ENCODE measurements around the gene KRT78. TPM values are rescaled to one million over a fixed set of nuclear protein-coding genes. Genes with fewer than 3 reads are reported as not detected.

The KRT78 gene
- total RNA-seq, 2 experiments from 2014 or later = not detected

- CTCF ChIA-PET = no interaction called here
- Mint-ChIP-seq H3K27me3 (ENCODE audit: low read depth) (no peaks in the 10 kb centered on the region), H3K4me3 (no peak overlapping the region), H3K36me3 (ENCODE audit: low read depth) (no peaks in the 10 kb centered on the region), H3K4me1 (ENCODE audit: low read depth) (peaks cover 22% of the 10 kb centered on the region), H3K9me3 (no peaks in the 10 kb centered on the region), H3K27ac (no peak overlapping the region)
- intact Hi-C loops (cut with micrococcal nuclease) = no loop called here
- no peak for DNase-seq
These were observed 13.3 kb downstream of the KRT78 start for GRCh38 chr12:52835271-52836041.

GRCh38 chr12:52834727-52835001 is 14.1 kb downstream of the KRT78 start:
- CTCF ChIA-PET = no interaction called here
- Mint-ChIP-seq H3K9me3 (no peaks in the 10 kb centered on the region), H3K4me3 (no peak overlapping the region), H3K27me3 (ENCODE audit: low read depth) (no peaks in the 10 kb centered on the region), H3K27ac (no peak overlapping the region), H3K4me1 (ENCODE audit: low read depth) (peaks cover 22% of the 10 kb centered on the region), H3K36me3 (ENCODE audit: low read depth) (no peaks in the 10 kb centered on the region)
- intact Hi-C loops (cut with micrococcal nuclease) = no loop called here
- DNase-seq = no peak

GRCh38 chr12:52833922-52834726 is 14.7 kb downstream of the KRT78 start, which contains the start of gene KRT79:
Gene KRT79 (minus strand): TSS chr12:52834311. CDS start chr12:52834260, 51 bp downstream.
- Mint-ChIP-seq H3K4me1 (ENCODE audit: low read depth) (peaks cover 23% of the 10 kb centered on the region), H3K36me3 (ENCODE audit: low read depth) (no peaks in the 10 kb centered on the region), H3K27me3 (ENCODE audit: low read depth) (no peaks in the 10 kb centered on the region), H3K9me3 (no peaks in the 10 kb centered on the region), H3K4me3 (no peak within 1 kb of the TSS), H3K27ac (no peak within 1 kb of the TSS)
- DNase-seq = no peak
- intact Hi-C loops (cut with micrococcal nuclease) = no loop called here
- CTCF ChIA-PET = no interaction called here

- Mint-ChIP-seq H3K36me3 (ENCODE audit: low read depth) (no peaks in the 10 kb centered on the region), H3K4me1 (ENCODE audit: low read depth) (peaks cover 28% of the 10 kb centered on the region), H3K27me3 (ENCODE audit: low read depth) (no peaks in the 10 kb centered on the region), H3K27ac (no peak overlapping the region), H3K9me3 (no peaks in the 10 kb centered on the region), H3K4me3 (no peak overlapping the region)
- intact Hi-C loops (cut with micrococcal nuclease) = no loop called here
- CTCF ChIA-PET = no interaction called here
- no peak for DNase-seq
These were observed 15.5 kb downstream of the KRT78 start for GRCh38 chr12:52832985-52833905.

- CTCF ChIA-PET = interaction anchor here (0.6 to 1.9 kb wide), 4 partner anchors 52 to 1605 kb away, joined by 3 to 7 read pairs (median 4); no protein-coding TSS in a partner anchor
- Mint-ChIP-seq H3K27me3 (ENCODE audit: low read depth) (no peaks in the 10 kb centered on the region), H3K4me3 (no peak overlapping the region), H3K36me3 (ENCODE audit: low read depth) (no peaks in the 10 kb centered on the region), H3K4me1 (ENCODE audit: low read depth) (peaks cover 26% of the 10 kb centered on the region), H3K27ac (no peak overlapping the region), H3K9me3 (no peaks in the 10 kb centered on the region)
- no peak for DNase-seq
- intact Hi-C loops (cut with micrococcal nuclease) = no loop called here
These were observed 16.3 kb downstream of the KRT78 start for GRCh38 chr12:52832451-52832850.

- no peak overlapping the region for H3K27ac Mint-ChIP-seq
- H3K27me3 Mint-ChIP-seq (ENCODE audit: low read depth) = no peaks in the 10 kb centered on the region
- H3K4me1 Mint-ChIP-seq (ENCODE audit: low read depth) = peaks cover 18% of the 10 kb centered on the region
- no peak overlapping the region for H3K4me3 Mint-ChIP-seq
- CTCF ChIA-PET = interaction anchor here (0.7 to 1.9 kb wide), 4 partner anchors 40 to 249 kb away, joined by 3 to 7 read pairs (median 4); no protein-coding TSS in a partner anchor
- no peak for DNase-seq
- no peaks in the 10 kb centered on the region for H3K36me3 Mint-ChIP-seq (ENCODE audit: low read depth)
- H3K9me3 Mint-ChIP-seq = no peaks in the 10 kb centered on the region
- intact Hi-C loops (cut with micrococcal nuclease) = no loop called here
These were observed 17.5 kb downstream of the KRT78 start for GRCh38 chr12:52831251-52831650.

- Mint-ChIP-seq H3K4me1 (ENCODE audit: low read depth) (peaks cover 7% of the 10 kb centered on the region), H3K27ac (no peak overlapping the region), H3K4me3 (no peak overlapping the region), H3K9me3 (no peaks in the 10 kb centered on the region), H3K27me3 (ENCODE audit: low read depth) (no peaks in the 10 kb centered on the region), H3K36me3 (ENCODE audit: low read depth) (no peaks in the 10 kb centered on the region)
- DNase-seq = no peak
- CTCF ChIA-PET = interaction anchor here (1.0 kb wide), 1 partner anchor 41 kb away, joined by 4 read pairs; no protein-coding TSS in a partner anchor
- intact Hi-C loops (cut with micrococcal nuclease) = no loop called here
These were observed 18.6 kb downstream of the KRT78 start for GRCh38 chr12:52829986-52830770.

- intact Hi-C loops (cut with micrococcal nuclease) = no loop called here
- Mint-ChIP-seq H3K4me1 (ENCODE audit: low read depth) (peaks cover 7% of the 10 kb centered on the region), H3K9me3 (no peaks in the 10 kb centered on the region), H3K36me3 (ENCODE audit: low read depth) (no peaks in the 10 kb centered on the region), H3K4me3 (no peak overlapping the region), H3K27ac (no peak overlapping the region), H3K27me3 (ENCODE audit: low read depth) (no peaks in the 10 kb centered on the region)
- CTCF ChIA-PET = interaction anchor here (0.6 to 1.3 kb wide), 3 partner anchors 45 to 324 kb away, joined by 3 to 5 read pairs (median 4); no protein-coding TSS in a partner anchor
- DNase-seq = no peak
These were observed 20.2 kb downstream of the KRT78 start for GRCh38 chr12:52828591-52829021.

GRCh38 chr12:52828156-52828555 is 20.6 kb downstream of the KRT78 start:
- CTCF ChIA-PET = interaction anchor here (0.6 to 1.3 kb wide), 3 partner anchors 45 to 324 kb away, joined by 3 to 5 read pairs (median 4); no protein-coding TSS in a partner anchor

GRCh38 chr12:52827499-52828090 is 21.2 kb downstream of the KRT78 start:
- Mint-ChIP-seq H3K9me3 (no peaks in the 10 kb centered on the region), H3K27me3 (ENCODE audit: low read depth) (no peaks in the 10 kb centered on the region), H3K4me3 (no peak overlapping the region), H3K27ac (no peak overlapping the region), H3K36me3 (ENCODE audit: low read depth) (no peaks in the 10 kb centered on the region), H3K4me1 (ENCODE audit: low read depth) (peaks cover 7% of the 10 kb centered on the region)
- intact Hi-C loops (cut with micrococcal nuclease) = no loop called here
- CTCF ChIA-PET = interaction anchor here (1.3 kb wide), 1 partner anchor 58 kb away, joined by 5 read pairs; no protein-coding TSS in a partner anchor
- no peak for DNase-seq

More at GRCh38 chr12:52828156-52828555, 20.6 kb downstream of the KRT78 start:
- DNase-seq = no peak
- Mint-ChIP-seq H3K36me3 (ENCODE audit: low read depth) (no peaks in the 10 kb centered on the region), H3K4me1 (ENCODE audit: low read depth) (peaks cover 7% of the 10 kb centered on the region), H3K4me3 (no peak overlapping the region), H3K27me3 (ENCODE audit: low read depth) (no peaks in the 10 kb centered on the region), H3K27ac (no peak overlapping the region), H3K9me3 (no peaks in the 10 kb centered on the region)
- intact Hi-C loops (cut with micrococcal nuclease) = no loop called here

Data from activated naive CD4-positive, alpha-beta T cell treated with anti-CD3 and anti-CD28 coated beads for 36 hours (primary cell).